Stimulated activated CD8-positive, alpha-beta memory T cell treated with anti-CD3 and anti-CD28 coated beads, Interleukin-4, amount 100 ng/mL, for 4 hours (primary cell): Measurements from ENCODE around the gene HDAC9.

Experiments
- DNase-seq, 2 donors: peaks; one replicate each; pipeline ENCODE4 v3.0.0-alpha.2; 2020; ENCODE audit warnings: low read depth in 2 of 2, low spot score in 1 of 2

Gene HDAC9

DNA sequence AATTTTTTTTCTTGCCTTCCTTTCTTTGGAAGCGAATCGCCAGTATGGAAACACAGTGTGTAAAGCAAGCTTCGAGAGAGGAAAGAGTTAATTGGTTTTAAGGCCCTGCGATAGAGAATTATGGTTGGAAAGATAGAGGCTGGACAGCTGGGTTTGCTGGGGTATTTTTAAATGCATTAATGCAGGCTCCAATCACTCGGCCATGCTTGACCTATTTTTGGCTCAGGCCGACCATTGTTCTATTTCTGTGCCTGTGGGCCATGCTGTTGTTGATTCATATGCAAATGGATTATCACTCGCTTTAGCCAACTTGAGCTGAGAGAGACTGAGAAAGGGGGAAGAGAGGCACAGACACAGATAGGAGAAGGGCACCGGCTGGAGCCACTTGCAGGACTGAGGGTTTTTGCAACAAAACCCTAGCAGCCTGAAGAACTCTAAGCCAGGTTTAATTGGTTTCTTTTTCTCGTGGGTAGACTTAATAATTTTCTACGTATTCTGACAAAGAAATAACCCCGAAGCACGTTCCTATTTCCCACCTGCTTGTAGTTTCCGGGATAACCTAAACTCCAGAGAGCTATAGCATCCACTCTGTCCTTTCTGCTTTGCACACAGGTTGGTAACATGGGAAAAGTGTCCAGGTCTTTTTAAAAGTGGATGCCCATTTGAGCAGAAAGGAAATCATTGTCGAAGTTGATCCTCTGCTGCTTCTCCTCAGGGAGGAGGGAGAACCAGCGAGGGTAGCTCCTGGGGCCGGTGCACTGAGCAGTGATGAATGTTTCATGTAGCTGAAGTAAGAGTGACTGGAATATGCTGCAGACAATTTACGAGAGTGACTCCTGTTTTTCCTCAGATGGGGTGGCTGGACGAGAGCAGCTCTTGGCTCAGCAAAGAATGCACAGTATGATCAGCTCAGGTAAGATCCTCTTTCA, at the start of gene HDAC9:
Gene HDAC9 (plus strand): TSS at position 338 of the 929 bp plus-strand sequence. CDS start 554 bp downstream, at position 892.
- DNase-seq, result no peak

DNA sequence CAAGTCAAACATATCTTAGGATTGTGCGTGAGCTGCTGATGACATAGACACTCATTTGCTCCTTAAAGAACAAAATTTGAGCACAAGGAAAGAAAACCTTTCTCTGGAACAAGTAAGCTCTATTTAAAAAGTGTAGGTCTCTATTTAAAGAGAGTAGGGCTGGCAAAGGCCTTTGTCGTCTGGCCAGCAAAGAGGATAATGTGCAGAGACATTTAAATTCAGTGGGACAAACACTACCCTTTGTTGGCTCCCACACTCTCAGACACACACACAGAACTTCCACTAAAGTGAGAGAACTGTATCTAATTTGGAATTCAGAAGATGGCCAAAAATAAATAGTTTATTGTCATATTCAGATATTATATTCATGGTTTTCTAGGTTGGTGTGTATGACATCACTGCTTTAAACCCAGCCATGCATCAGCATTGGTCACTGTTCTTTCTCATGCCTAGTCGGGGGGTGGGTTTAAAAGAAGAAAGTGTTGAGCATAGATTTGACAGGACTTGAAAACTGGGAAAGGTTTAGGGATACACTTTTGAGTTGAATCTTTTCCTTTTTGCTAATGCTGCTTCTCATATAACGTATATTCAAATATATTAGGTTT, 49.5 kb upstream of the HDAC9 start:
- no peak for DNase-seq

DNA sequence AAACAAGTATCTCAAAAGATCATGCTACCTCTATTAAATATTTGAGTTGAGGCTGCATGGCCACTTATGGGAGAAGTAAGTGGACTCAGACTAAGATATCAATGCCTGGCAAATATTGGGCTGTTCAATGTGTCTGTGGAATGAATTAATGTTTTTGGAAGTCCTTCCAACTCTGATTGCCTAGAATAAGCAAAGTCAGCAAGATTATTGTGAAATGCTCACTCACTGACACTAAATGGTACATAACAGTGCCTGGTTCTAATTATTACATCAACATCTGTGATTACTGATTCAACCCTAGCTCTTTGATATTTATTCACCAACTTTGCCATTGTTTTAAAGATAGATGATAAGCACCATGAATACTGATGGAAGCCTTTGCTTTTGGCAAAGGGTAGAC, 45.5 kb upstream of the HDAC9 start:
- DNase-seq, result no peak

DNA sequence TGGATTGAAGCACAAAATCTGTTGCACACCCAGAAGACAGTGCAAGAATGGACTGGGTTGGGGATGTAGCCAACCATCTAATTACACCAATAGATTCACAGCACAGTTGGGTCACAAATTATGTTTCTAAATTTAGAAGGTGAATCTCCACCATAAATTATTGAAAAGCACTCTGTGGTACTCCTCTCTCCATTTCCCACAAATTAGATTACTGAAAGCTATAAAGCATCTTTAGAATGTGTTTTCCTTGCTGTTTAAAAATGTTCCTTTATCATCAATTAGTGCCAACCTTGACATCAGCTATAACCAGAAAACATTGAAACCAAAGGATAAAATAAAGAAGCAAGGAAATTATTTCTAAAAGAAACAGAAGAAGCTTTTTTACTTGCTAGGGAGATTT, 39.9 kb upstream of the HDAC9 start:
- DNase-seq, result no peak

DNA sequence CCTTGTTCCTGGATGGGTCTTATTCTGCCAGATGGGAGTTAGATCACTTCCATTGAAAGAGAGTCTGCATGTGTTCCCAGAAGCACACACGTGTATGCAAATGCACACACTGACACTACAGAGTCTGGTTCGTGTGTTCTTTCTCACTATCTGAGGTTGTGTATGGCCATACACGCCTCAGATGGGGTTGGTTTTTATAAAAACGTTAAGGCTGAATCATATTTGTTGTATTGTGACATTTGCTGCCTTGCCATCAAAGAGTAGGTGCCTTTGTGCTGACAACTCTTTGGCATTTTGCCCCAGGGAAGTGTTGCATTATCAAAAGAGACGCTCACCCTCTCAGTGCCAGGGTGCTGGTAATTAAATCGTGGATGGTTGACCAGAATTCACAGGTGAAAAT, 37.7 kb upstream of the HDAC9 start:
- no peak for DNase-seq

DNA sequence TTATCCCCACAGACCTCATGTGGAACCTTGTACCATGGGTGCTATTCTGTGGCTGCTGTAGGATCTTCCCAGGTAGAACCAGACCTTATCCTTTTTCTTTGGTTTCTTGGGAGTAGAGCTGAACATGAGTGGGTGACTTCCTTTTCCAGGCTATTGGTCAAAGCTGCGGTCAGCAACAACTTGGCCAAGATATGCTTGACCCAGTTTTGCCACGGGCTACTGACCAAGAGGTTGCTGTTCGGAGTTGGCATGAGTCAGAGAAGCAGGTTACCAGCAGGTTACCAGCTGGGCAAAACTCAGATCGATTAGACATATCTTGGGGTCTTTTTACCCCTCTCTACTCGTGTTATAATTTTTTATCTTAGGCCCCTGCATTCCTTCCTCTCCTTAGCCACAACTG, 36.7 kb upstream of the HDAC9 start:
- DNase-seq, result no peak

DNA sequence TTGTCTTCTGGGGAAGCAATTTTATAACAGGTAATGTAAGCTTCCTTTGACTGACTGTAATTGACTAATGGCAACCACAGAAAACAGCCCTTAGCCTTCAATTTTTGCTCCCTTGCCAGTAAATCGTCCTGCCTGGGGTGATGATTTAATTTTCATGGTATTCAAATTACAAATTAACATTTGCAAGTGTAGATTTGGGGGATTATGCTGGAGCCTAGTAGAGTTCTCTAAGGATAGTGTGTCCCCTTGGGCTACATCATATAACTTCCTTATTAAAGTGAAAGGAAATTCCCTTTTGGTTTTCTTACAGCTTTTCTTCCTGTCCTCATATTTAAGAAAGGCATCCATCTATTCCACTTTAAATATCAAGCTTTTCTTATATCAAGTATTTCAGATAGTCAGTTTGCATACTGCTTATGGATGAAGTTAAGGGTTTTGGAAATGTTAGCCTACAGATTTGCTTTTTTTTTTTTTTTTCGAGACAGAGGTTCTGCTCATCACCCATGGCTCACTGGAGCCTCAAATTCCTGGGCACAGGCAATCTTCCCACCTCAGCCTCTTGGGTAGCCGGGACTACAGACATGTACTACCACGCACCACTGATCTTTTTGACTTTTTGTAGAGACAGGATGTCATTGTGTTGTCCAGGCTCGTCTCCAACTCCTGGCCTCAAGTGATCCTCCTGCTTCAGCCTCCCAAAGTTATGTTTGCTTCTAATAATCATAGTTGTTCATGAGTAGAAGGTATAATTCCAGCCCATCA, 35.9 kb upstream of the HDAC9 start:
- DNase-seq, result no peak

DNA sequence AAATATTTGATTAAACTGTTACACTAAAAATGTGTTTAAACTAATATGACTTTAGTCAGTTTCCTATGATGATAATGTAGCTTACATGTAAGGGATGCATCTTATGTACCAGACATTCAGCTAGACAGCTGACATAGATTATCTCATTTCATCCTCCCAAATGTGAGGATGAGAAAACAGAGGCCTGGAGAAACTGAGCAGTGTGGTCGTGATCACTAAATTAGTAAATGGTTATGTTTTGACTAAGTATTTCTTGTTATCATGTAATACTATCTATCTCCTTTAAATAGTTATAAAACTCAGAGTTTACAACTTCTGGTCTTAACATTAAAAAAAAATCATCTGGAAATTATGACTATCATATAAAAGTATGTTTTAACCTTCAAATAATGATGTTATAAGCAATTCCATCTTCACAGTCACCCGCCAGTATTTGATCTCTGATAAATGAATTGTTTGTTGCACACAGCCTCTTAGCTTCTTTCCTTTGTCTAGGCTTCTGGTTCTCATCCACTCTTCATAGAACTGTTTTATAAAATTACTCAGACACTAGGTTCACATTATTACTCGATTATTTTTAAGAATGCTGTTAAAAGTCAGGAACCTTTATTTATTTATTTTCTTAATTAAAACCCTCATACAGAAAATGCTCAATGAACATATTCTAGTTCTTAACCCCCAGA, 33.6 kb upstream of the HDAC9 start:
- DNase-seq, result no peak

DNA sequence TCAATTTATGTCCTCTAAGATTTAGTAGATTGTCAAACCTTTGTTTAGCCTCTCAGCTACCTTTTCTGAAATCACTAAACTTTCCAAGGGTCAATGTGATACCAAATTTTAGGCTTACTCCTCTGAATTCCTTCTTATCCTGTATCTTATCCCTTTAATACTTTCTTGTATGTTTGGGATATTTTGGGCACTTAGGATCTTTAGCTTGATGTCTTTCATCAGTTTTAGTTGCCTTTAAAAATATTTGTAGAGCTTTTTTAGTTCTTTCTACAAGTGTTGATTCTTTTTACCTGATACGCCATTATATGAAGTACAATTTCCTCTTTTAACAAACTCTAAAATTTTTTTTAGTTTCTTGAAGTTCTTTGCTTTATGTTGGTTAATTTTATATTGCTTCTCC, 30.7 kb upstream of the HDAC9 start:
- DNase-seq, result no peak

DNA sequence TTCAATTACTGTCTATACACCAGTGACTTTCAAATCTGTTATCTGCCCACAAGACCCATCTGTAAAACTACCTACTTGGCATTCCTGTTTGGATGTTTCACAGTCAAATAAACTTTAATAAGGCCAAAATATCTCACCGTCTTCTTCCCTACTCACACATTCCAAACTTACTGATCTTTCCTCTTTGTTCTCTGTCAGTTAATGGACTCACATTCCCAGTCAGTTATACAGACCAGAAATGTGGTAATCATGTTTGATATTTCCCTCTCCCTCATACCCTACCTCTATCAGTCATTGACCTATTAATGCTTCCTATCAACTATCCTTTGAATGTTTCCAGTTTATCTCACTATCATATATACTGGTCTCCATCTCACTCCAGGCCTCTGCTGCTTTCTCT, 28.5 kb upstream of the HDAC9 start:
- no peak for DNase-seq

DNA sequence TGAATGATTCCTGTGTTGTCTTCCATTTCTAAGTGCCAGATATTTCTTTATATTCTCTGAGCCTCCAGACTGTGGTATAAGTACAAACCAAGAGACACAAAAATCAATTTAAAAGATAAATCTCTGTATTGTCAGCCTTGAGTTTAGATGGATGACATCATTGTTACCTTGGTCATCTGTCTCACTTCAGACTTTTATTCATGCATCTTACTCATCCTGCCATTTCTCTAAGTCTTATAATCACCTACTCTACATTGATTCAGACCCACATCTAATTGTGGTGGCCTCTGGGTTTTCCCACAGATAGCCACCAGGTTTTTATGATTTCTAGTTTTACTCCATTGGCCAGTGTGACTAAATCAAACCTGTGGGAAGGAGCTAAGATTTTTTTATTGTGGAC, 26.8 kb upstream of the HDAC9 start:
- DNase-seq, result no peak

DNA sequence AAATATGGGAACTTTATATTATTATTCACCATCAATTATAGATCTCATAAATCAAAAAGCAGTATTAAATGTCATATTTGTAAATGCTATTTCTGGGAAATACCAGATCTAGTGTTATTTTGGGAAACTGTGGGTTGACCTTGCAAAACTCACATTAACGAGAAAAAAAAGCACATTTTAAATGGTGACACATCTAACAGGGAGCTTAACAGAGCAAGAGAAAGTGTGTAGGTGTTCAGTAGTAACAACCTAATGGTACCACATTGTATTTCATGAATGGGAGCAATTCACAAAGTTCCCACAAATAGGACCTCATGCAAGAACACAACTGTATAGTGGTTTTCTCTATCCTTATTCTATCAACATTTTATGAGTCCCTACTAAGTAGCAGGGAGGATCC, 26.2 kb upstream of the HDAC9 start:
- no peak for DNase-seq

DNA sequence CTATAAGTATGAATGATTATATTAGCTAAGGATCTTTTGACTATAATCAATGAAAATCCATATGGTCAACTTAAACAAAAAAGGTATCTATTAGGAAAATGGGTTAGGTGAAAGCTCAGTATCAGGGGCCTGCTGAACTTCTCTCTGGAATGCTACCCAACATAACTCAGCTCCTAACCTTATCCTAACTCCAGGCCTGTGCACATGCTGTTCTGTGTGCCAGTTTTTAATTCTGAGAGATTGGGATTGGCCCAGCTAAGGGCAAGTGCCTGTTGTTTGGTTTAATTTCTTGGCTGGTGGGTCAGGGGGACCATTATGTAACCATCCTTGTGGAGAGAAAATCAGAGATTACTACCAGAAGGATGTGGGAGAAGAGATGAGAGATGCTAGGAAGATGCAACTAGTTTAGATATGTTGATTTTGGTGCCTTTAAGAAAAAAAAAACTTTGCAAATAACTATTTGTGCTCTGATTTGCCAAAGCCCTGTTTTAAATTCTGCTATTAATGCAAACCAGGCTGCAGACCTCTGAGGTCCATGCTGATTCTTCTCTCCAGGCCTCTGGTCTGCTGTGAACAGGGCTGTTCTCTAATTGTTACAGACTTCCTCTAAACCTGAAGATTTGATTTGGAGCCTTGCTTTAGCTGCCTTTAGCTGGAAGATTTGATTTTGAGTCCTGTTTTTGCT, 23.9 kb upstream of the HDAC9 start:
- no peak for DNase-seq

DNA sequence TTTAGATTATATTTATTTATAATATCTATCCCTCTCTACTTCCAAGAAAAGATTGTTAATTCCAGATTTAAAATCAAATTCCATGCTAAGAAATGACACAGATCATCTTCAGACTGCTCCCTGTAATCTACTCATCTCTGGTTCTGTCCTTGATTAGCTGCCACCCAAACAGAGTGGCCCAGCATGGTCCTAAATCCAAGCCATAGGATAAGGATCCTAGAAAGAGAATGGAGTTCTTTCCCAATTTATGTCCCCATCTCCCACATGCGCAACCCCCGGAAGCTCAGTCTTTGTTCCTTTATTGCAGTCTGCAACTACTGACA, 23.4 kb upstream of the HDAC9 start:
- no peak for DNase-seq

DNA sequence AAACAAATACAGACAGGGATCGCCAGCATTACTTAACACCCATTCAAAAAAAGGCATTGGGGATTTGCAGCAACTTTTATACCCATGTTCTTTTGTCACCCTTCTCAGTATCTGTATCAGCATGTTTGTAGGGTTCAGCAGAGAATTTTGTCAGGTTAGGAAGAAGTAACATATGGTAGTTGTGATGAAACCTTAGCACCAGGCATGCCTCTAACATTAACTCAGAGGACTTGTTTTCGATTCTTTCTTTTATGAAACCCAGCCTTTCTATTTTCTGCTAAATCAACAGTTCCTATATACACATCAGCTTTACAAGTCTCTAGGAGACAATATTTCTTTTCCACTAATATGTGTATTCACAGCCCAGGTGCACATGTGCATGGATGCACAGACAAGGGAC, 22.4 kb upstream of the HDAC9 start:
- no peak for DNase-seq

DNA sequence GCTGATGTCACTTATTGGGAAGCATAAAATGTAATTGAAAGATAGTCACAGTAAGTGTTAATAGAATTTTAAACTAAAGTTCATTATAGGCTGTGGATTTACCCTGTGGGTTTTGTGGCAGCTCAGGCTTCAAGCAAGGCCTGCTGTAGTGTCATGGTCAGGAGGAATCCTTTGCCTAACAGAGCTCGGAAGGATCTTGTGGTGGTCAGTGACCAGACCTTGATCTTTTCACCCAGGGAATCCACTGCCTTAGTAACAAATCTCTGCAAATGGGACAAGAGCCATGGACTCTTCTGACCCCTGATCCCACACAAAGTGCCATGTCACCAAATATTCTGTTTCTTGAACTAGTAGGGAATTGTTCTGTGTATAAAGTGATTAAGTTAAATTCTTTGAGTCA, 20.6 kb upstream of the HDAC9 start:
- DNase-seq, result no peak

DNA sequence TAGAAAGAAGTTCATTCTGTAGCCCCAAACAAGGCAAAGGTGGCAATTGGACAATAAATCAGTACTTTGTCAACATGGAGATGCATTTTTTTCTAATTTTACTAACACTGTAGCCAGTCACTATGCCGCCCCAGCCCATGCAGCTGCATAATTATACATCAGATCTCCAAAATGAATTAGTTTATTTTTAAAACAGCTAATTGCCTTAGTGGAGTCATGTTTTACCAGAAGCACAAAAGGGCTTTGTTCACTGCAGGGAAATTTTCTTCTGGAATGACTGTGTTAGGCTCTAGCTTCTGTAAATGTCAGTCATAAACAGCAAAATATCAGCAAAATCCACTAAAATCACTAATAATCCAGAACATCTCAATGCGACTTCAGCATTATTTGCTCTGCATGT, 20.1 kb upstream of the HDAC9 start:
- DNase-seq, result no peak

DNA sequence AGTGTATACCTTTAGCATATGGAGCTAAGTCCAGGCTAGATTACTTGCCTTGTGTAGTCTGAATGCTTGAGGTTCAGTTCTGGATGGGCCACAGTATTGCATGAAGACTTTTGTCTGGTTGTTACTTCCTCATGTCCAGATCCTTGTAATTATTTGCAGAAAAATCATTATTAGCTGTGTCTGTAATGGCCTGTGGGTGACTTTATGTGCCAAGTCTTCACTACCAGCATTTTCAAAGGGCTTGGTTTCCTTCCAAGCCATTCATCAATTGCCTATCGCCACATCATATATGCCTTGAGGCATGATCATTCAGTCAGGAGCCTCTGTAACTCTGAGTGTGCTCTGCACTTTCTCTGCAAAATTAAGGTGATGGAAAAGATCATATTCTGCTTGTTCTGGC, 13.8 kb upstream of the HDAC9 start:
- DNase-seq, result no peak

DNA sequence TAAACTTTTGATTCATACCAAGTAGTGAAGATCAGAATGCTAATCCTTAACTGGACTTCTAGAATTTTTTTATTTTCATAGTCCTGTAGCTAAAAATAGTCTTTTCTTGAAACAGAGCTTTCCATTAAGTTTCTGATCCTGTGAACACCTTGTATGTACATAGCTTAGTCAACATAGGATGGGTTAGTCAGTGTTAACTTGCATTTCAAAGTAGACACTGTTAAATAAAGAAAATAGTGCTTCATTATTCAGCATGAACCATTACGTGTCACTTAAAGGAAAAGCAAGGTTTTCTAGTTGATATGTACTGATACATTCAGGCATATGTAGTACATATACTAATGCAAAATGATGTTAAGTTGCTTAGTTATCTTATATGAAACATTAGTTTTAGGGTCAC, 7.5 kb upstream of the HDAC9 start:
- DNase-seq, result no peak

DNA sequence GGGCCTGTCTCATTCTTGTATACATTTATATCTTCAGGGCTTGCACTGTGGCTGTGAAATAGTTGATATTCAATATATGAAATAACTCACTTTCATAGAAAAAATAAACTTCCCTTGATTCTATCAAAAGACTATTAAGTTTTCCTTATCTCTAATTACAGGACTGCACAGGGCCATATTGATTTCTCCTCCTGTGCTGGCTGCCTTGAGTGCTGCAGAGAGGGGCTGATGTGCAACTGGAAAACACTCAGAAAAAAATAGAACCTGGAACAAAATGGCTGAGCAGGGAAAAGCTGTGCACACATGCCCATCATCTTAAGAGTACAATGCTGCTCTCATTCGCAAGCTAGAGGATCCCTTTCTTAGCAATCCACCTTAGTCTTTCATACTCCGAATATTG, 5.9 kb upstream of the HDAC9 start:
- DNase-seq, result no peak

DNA sequence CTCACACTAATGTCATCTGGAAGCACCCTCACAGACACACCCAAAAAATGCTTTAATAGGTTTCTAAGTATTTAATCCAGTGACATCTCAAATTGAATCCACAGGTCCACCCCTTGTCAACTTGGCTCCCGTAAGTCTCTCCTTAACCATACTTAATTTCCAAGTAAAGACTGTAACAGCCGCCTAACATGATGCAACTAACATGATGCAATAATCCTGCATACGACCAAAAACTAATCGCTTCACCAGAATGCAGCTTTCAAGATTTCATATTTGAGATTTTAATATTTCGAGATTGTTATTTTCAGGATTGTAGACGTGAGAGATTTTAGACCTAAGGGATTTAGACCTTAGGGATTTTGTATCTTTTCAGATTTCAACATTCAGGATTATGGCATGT, 3.7 kb upstream of the HDAC9 start:
- no peak for DNase-seq
